GM12878 (cell line): ENCODE results near the gene YIPF4. TPM values are rescaled to one million over a fixed set of nuclear protein-coding genes. Genes with fewer than 3 reads are reported as not detected.
"Not testable (repeated sequence)": the region's sequence is repeated elsewhere in the genome, so short reads cannot be mapped to it uniquely, and the experiment has no call there.

Experiments
- ATAC-seq: fragments of 200-7000 bp; cut with Tn5 transposase; 3 replicates; pipeline ENCODE4 v1.9.1; 2020; ENCODE audit warnings: mild to moderate bottlenecking, moderate library complexity
- BruUV-seq: library from RNA; stranded (reverse); fragments of 400-500 nt; replicated peaks from 2 replicates; lab custom pipeline; 2021; lab: Mats Ljungman, UMichigan
- CTCF ChIA-PET: fragments of 300-600 bp; sonication (Branson Sonifier 250); formaldehyde crosslinking; extraction: SDS; loops from one replicate; lab custom pipeline; 2021; ENCODE audit warnings: inconsistent platforms; lab: Yijun Ruan, JAX
- POLR2A ChIA-PET: fragments of 350-600 bp; formaldehyde crosslinking; extraction: SDS; loops from one replicate; lab custom pipeline; 2021; ENCODE audit warnings: inconsistent platforms; lab: Charles Lee
- RAD21 ChIA-PET: fragments of 300-600 bp; sonication (Branson Sonifier 250); formaldehyde crosslinking; loops from one replicate; lab custom pipeline; 2023; ENCODE audit warnings: antibody characterized with exemption; ENCODE audit not compliant: unreplicated experiment; lab: Charles Lee
- SMC1A ChIA-PET: fragments of 300-600 bp; sonication (Branson Sonifier 250); formaldehyde crosslinking; loops from one replicate; lab custom pipeline; 2023; ENCODE audit not compliant: unreplicated experiment, uncharacterized antibody; lab: Charles Lee
- DNase-seq: peaks from one replicate; pipeline ENCODE4 v3.0.0-alpha.2; 2011; ENCODE audit warnings: low read depth, low spot score
- FAIRE-seq: peaks from 3 replicates; lab custom pipeline; 2011; peaks lifted over from hg19 to GRCh38; lab: Jason Lieb, UNC
- H2AFZ ChIP-seq: 2 replicates; pipeline ENCODE4 v1.6.0; 2011; ENCODE audit warnings: low read depth, low read length, control low read depth; ENCODE audit not compliant: control insufficient read depth
- H3K27ac ChIP-seq: 2 replicates; pipeline ENCODE4 v1.5.1; 2011; ENCODE audit warnings: control low read depth; ENCODE audit not compliant: control insufficient read depth, insufficient read depth
- H3K27me3 ChIP-seq, 2 experiments: replicated peaks in 1 of 2; 2 replicates each; pipeline versions ENCODE4 v1.6.0 to v1.6.1; 2011; ENCODE audit warnings: low read length in 1 of 2; ENCODE audit not compliant: control insufficient read depth in 2 of 2, insufficient read depth in 2 of 2
- H3K36me3 ChIP-seq, 2 experiments: 2 replicates each; pipeline ENCODE4 v1.5.1; 2011; ENCODE audit warnings: low read length in 1 of 2; ENCODE audit not compliant: control insufficient read depth in 2 of 2, insufficient read depth in 2 of 2
- H3K4me1 ChIP-seq: 2 replicates; pipeline ENCODE4 v1.6.1; 2011; ENCODE audit warnings: mild to moderate bottlenecking, low read length, moderate library complexity, mixed read lengths; ENCODE audit not compliant: control insufficient read depth, insufficient read depth
- H3K4me2 ChIP-seq: 2 replicates; pipeline ENCODE4 v1.6.0; 2011; ENCODE audit warnings: control low read depth; ENCODE audit not compliant: control insufficient read depth, insufficient read depth
- H3K4me3 ChIP-seq: fragments of 200-600 bp; sonication (generic); 2 replicates; pipeline ENCODE4 v1.5.1; 2016
- H3K79me2 ChIP-seq: 2 replicates; pipeline ENCODE4 v1.6.0; 2011; ENCODE audit warnings: low read length; ENCODE audit not compliant: control insufficient read depth, insufficient read depth
- H3K9ac ChIP-seq: 2 replicates; pipeline ENCODE4 v1.8.0; 2011; ENCODE audit warnings: low read length, control low read depth, mixed read lengths; ENCODE audit not compliant: control insufficient read depth, insufficient read depth
- H3K9me3 ChIP-seq: replicated peaks from 3 replicates; pipeline ENCODE4 v1.5.1; 2011; ENCODE audit warnings: mild to moderate bottlenecking, low read length; ENCODE audit not compliant: control insufficient read depth, insufficient read depth
- H4K20me1 ChIP-seq: 2 replicates; pipeline ENCODE4 v1.6.0; 2011; ENCODE audit not compliant: control insufficient read depth, insufficient read depth
- BMI1 ChIP-seq: fragments of 450-650 bp; IDR thresholded peaks from 2 replicates; pipeline ENCODE4 v1.6.1; 2016; ENCODE audit warnings: mild to moderate bottlenecking, moderate library complexity, borderline replicate concordance
- DPF2 ChIP-seq: fragments of 450-650 bp; IDR thresholded peaks from 2 replicates; pipeline ENCODE4 v1.6.1; 2017; ENCODE audit warnings: mild to moderate bottlenecking
- GATAD2B ChIP-seq: fragments of 450-650 bp; conservative IDR thresholded peaks from 2 replicates; pipeline ENCODE4 v1.6.1; 2017; ENCODE audit warnings: low read depth, mild to moderate bottlenecking, moderate library complexity
- NFYB ChIP-seq: IDR thresholded peaks from 2 replicates; pipeline ENCODE4 v1.6.1; 2011; ENCODE audit warnings: low read depth, mild to moderate bottlenecking, low read length, improper control_type of control experiment, moderate library complexity; ENCODE audit not compliant: insufficient read depth
- PAX8 ChIP-seq: fragments of 450-650 bp; IDR thresholded peaks from 2 replicates; pipeline ENCODE4 v1.6.1; 2017; ENCODE audit warnings: mild to moderate bottlenecking, moderate library complexity
- SMC3 ChIP-seq: IDR thresholded peaks from 2 replicates; pipeline ENCODE4 v1.6.1; 2011; ENCODE audit warnings: low read length, improper control_type of control experiment, borderline replicate concordance
- SPI1 ChIP-seq: IDR thresholded peaks from 2 replicates; pipeline ENCODE4 v1.6.1; 2011; ENCODE audit warnings: low read depth, mild to moderate bottlenecking, low read length, moderate library complexity, borderline replicate concordance; ENCODE audit not compliant: insufficient read depth
- TARDBP ChIP-seq: IDR thresholded peaks from 2 replicates; pipeline ENCODE4 v1.6.1; 2016; ENCODE audit warnings: borderline replicate concordance
- WGBS: methylation state at CpG from one replicate; pipeline ENCODE4 v1.1.6; 2016; ENCODE audit warnings: low lambda C conversion rate; ENCODE audit not compliant: insufficient replicate concordance, insufficient coverage; ENCODE audit errors: missing lambda C conversion rate; 5-methylcytosine and 5-hydroxymethylcytosine counted together
- in situ Hi-C: fragments of 300-500 bp; cut with MboI; formaldehyde crosslinking; loops from 9 replicates; pipeline ENCODE4 v1.14.3; 2018; ENCODE audit warnings: mixed read lengths
- intact Hi-C: fragments of 100-400 bp; cut with micrococcal nuclease; formaldehyde crosslinking; loops from one replicate; pipeline ENCODE4 v1.14.2; 2022; ENCODE audit not compliant: unreplicated experiment
- polyA plus RNA-seq, 11 experiments: library from polyadenylated mRNA; depleted of rRNA in 4 of 11; unstranded in 6 of 11; stranded (reverse) in 5 of 11; fragments of >200 nt; fragmentation: Nextera tagmentation in 4 of 11; fragmentation: Illumina TruSeq in 1 of 11; extraction: Ambion mirVana in 4 of 11; extraction: Trizol in 1 of 11; gene quantifications; 1 replicate in 1 of 11; 2 replicates in 10 of 11; pipeline versions ENCODE4 v1.2.1 to v1.2.3, GENCODE V29; 2011 to 2016; ENCODE audit warnings: inconsistent platforms in 2 of 11, missing spikeins in 2 of 11, low read depth in 1 of 11
- total RNA-seq, 4 experiments: library from RNA; depleted of rRNA in 3 of 4; stranded (reverse); fragments of >200 nt in 3 of 4; fragmentation: Illumina TruSeq in 1 of 4; extraction: Trizol in 1 of 4; gene quantifications; 2 replicates each; pipeline versions ENCODE4 v1.2.1 to v1.2.3, GENCODE V29; 2013 to 2021
- TF ChIP-seq, protein P1 (sequence below): fragments of 150-350 bp; IDR thresholded peaks from 2 replicates; pipeline ENCODE4 v1.6.1; 2016; ENCODE audit warnings: low read depth, low read length
- TF ChIP-seq, protein P2 (sequence below): fragments of 450-650 bp; IDR thresholded peaks from 2 replicates; pipeline ENCODE4 v1.6.1; 2018; ENCODE audit warnings: borderline replicate concordance, mild to moderate bottlenecking; ENCODE audit not compliant: partially characterized antibody
- TF ChIP-seq, protein P3 (sequence below): IDR thresholded peaks from 2 replicates; pipeline ENCODE4 v1.6.1; 2011; ENCODE audit warnings: mild to moderate bottlenecking, low read depth, low read length, moderate library complexity; ENCODE audit not compliant: insufficient replicate concordance

Gene YIPF4
- total and polyA plus RNA-seq, 10 of the 15 experiments (the other 5 are each of a cell fraction or from before 2014, with no cell fraction given) = 2.8 to 60.4 (median 11.1) TPM

DNA sequence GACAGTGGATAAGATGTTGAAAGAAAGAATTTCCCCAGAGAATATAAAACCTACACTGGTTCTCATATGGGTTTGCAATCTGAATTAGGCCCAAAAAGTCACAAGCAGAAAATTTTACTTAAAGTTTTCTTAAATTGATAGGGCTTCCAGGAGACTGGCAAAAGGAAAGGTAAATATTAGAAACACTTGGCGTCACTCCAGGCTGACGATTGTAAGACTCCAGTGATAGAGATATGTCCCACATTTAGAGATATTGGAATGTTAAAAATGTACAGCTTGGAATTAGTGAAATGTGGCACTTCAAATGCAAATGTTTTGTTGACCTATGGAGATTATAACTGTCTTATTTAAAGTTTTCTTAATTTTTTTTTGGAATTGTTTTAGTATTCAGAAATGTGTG is 14.0 kb downstream of the YIPF4 start (continued):
- TF ChIP-seq, protein P1, sequence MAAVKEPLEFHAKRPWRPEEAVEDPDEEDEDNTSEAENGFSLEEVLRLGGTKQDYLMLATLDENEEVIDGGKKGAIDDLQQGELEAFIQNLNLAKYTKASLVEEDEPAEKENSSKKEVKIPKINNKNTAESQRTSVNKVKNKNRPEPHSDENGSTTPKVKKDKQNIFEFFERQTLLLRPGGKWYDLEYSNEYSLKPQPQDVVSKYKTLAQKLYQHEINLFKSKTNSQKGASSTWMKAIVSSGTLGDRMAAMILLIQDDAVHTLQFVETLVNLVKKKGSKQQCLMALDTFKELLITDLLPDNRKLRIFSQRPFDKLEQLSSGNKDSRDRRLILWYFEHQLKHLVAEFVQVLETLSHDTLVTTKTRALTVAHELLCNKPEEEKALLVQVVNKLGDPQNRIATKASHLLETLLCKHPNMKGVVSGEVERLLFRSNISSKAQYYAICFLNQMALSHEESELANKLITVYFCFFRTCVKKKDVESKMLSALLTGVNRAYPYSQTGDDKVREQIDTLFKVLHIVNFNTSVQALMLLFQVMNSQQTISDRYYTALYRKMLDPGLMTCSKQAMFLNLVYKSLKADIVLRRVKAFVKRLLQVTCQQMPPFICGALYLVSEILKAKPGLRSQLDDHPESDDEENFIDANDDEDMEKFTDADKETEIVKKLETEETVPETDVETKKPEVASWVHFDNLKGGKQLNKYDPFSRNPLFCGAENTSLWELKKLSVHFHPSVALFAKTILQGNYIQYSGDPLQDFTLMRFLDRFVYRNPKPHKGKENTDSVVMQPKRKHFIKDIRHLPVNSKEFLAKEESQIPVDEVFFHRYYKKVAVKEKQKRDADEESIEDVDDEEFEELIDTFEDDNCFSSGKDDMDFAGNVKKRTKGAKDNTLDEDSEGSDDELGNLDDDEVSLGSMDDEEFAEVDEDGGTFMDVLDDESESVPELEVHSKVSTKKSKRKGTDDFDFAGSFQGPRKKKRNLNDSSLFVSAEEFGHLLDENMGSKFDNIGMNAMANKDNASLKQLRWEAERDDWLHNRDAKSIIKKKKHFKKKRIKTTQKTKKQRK = no peak
- TF ChIP-seq BMI1 (no peak), SMC3 (no peak), NFYB (no peak), PAX8 (no peak), DPF2 (no peak), TARDBP (no peak), SPI1 (no peak), GATAD2B (no peak)
- TF ChIP-seq, protein P2, sequence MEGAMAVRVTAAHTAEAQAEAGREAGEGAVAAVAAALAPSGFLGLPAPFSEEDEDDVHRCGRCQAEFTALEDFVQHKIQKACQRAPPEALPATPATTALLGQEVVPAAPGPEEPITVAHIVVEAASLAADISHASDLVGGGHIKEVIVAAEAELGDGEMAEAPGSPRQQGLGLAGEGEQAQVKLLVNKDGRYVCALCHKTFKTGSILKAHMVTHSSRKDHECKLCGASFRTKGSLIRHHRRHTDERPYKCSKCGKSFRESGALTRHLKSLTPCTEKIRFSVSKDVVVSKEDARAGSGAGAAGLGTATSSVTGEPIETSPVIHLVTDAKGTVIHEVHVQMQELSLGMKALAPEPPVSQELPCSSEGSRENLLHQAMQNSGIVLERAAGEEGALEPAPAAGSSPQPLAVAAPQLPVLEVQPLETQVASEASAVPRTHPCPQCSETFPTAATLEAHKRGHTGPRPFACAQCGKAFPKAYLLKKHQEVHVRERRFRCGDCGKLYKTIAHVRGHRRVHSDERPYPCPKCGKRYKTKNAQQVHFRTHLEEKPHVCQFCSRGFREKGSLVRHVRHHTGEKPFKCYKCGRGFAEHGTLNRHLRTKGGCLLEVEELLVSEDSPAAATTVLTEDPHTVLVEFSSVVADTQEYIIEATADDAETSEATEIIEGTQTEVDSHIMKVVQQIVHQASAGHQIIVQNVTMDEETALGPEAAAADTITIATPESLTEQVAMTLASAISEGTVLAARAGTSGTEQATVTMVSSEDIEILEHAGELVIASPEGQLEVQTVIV = no peak
- TF ChIP-seq, protein P3, sequence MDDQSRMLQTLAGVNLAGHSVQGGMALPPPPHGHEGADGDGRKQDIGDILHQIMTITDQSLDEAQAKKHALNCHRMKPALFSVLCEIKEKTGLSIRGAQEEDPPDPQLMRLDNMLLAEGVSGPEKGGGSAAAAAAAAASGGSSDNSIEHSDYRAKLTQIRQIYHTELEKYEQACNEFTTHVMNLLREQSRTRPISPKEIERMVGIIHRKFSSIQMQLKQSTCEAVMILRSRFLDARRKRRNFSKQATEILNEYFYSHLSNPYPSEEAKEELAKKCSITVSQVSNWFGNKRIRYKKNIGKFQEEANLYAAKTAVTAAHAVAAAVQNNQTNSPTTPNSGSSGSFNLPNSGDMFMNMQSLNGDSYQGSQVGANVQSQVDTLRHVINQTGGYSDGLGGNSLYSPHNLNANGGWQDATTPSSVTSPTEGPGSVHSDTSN = no peak

DNA sequence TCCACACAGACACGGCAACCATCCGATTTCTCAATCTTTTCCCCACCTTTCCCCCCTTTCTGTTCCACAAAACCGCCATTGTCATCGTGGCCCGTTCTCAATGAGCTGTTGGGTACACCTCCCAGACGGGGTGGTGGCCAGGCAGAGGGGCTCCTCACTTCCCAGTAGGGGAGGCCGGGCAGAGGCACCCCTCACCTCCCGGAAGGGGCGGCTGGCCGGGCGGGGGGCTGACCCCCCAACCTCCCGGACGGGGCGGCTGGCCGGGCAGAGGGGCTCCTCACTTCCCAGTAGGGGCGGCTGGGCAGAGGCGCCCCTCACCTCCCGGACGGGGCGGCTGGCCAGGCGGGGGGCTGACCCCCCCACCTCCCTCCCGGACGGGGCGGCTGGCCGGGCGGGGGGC is 15.8 kb downstream of the YIPF4 start:
- SMC1A ChIA-PET, FAIRE-seq, DNase-seq, CTCF ChIA-PET, H3K4me1 ChIP-seq, intact Hi-C loops, H2AFZ ChIP-seq, H3K36me3 ChIP-seq, H4K20me1 ChIP-seq, H3K4me2 ChIP-seq, H3K9me3 ChIP-seq, BruUV-seq, RAD21 ChIA-PET, H3K9ac ChIP-seq, in situ Hi-C loops, H3K4me3 ChIP-seq, H3K79me2 ChIP-seq, H3K27me3 ChIP-seq, POLR2A ChIA-PET, H3K27ac ChIP-seq, ATAC-seq: not testable (repeated sequence)
- 100% methylated on average over 2 of the region's 26 CpGs for WGBS
